ENCODE data around the gene ALG6. TPM values are rescaled to one million over a fixed set of nuclear protein-coding genes. Genes with fewer than 3 reads are reported as not detected.

The ALG6 gene
- total RNA-seq, 1 experiment from 2014 or later = 21.4 TPM

DNA sequence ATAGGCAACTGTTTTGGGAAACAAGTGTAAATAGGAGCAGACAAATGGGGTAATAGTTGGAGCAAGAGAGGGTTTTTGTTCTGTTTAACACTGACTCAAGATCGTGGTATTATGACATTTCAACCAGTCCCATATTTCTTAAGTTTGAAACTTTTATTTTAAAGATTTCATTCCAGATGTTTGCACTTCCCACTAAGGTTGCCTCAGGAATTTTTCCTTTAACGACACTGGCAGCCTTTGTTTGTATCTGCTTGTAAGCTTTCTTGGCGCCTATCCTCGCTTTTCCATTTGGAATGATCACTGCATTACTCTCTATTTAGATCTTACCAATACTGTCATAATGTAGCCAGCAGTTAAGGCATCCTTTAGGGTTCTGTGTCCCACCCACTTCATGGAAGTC lies 67.7 kb downstream of the ALG6 start:
- no peaks in the 10 kb centered on the region for H3K4me1 ChIP-seq (ENCODE audit: insufficient read depth, low read length)
- no peak overlapping the region for H3T11ph ChIP-seq (ENCODE audit: low read length)
- Mint-ChIP-seq H3K4me3 (no peak overlapping the region), H3K9me3 (peaks cover 8 to 9% of the 10 kb centered on the region in 2 experiments), H3K27ac (no peak overlapping the region), H3K27me3 (ENCODE audit: low read depth) (no peaks in the 10 kb centered on the region), H3K36me3 (ENCODE audit: insufficient read depth in 1 of 3, low read depth in 3 of 3) (peaks cover 10 to 18% (median 10%) of the 10 kb centered on the region in 3 experiments), H3K4me1 (no peaks in the 10 kb centered on the region; a peak in 1 of 4 replicates)
- no peak overlapping the region for H2BK20ac ChIP-seq (ENCODE audit: low read depth, low read length, poor library complexity, severe bottlenecking)
- no peak overlapping the region for H3K18ac ChIP-seq (ENCODE audit: insufficient read length, low read depth, low read length)
- H2BK15ac ChIP-seq (ENCODE audit: low read depth, low read length) = no peak overlapping the region
- no CpG with 5 or more reads among the region's 4 CpGs for WGBS (ENCODE audit: extremely low coverage, insufficient read length, low lambda C conversion rate)
- no peak overlapping the region for H3K4me2 ChIP-seq (ENCODE audit: insufficient read depth, insufficient read length, low read length)
- no peak overlapping the region for H3K56ac ChIP-seq (ENCODE audit: insufficient read length, low read depth, low read length)
- no peak overlapping the region for H2BK120ac ChIP-seq (ENCODE audit: low read depth, low read length, poor library complexity, severe bottlenecking)
- no peak overlapping the region for H2BK12ac ChIP-seq (ENCODE audit: insufficient read length, low read depth, low read length)
- H3K79me1 ChIP-seq (ENCODE audit: insufficient read depth, low read depth, low read length, poor library complexity, severe bottlenecking) = no peaks in the 10 kb centered on the region
- no peak overlapping the region for H2AK5ac ChIP-seq (ENCODE audit: insufficient read length, low read length)
- TF ChIP-seq, protein P1, sequence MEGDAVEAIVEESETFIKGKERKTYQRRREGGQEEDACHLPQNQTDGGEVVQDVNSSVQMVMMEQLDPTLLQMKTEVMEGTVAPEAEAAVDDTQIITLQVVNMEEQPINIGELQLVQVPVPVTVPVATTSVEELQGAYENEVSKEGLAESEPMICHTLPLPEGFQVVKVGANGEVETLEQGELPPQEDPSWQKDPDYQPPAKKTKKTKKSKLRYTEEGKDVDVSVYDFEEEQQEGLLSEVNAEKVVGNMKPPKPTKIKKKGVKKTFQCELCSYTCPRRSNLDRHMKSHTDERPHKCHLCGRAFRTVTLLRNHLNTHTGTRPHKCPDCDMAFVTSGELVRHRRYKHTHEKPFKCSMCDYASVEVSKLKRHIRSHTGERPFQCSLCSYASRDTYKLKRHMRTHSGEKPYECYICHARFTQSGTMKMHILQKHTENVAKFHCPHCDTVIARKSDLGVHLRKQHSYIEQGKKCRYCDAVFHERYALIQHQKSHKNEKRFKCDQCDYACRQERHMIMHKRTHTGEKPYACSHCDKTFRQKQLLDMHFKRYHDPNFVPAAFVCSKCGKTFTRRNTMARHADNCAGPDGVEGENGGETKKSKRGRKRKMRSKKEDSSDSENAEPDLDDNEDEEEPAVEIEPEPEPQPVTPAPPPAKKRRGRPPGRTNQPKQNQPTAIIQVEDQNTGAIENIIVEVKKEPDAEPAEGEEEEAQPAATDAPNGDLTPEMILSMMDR (conservative IDR thresholded peaks at IDR 0.05) = no peak
- H4K8ac ChIP-seq (replicated peaks; ENCODE audit: insufficient read length, low read depth, low read length) = no peak overlapping the region
- no peaks in the 10 kb centered on the region for H3K23me2 ChIP-seq (ENCODE audit: insufficient read length, low read depth, low read length, poor library complexity, severe bottlenecking)
- H3K9me3 ChIP-seq (ENCODE audit: control insufficient read depth, low read depth, low read length) = no peaks in the 10 kb centered on the region
- H3K4ac ChIP-seq (ENCODE audit: low read depth, low read length) = no peak overlapping the region
- no peaks in the 10 kb centered on the region for H4K20me1 ChIP-seq (ENCODE audit: control insufficient read depth, insufficient read depth, insufficient read length)
- H2BK5ac ChIP-seq (ENCODE audit: insufficient read length, low read length) = no peak overlapping the region
- no peak overlapping the region for H3K14ac ChIP-seq (ENCODE audit: insufficient read depth, low read length)
- H3K23ac ChIP-seq (ENCODE audit: insufficient read length, low read depth, low read length) = no peak overlapping the region
- H4K5ac ChIP-seq (ENCODE audit: insufficient read length, low read depth, low read length) = no peak overlapping the region
- H3K79me2 ChIP-seq (ENCODE audit: insufficient read depth, low read length) = no peaks in the 10 kb centered on the region
- H2AFZ ChIP-seq (ENCODE audit: low read length) = no peak overlapping the region
- H3K9ac ChIP-seq (ENCODE audit: extremely low read depth, insufficient read length, low read length) = no peak overlapping the region
- DNase-seq = no peak
- H4K91ac ChIP-seq (ENCODE audit: insufficient read length, low read depth, low read length) = no peak overlapping the region
- H3K27ac ChIP-seq (ENCODE audit: insufficient read length, low read depth, low read length) = no peak overlapping the region
- no peaks in the 10 kb centered on the region for H3K27me3 ChIP-seq (ENCODE audit: insufficient read depth, low read length)

Data from H9 (cell line).